ENCODE measurements around the gene SEZ6L.

GRCh38 chr22:26246552-26246951 lies 77.3 kb downstream of the SEZ6L start:
- TF ChIP-seq YY1 (IDR thresholded peaks at IDR 0.05; ENCODE audit: insufficient read depth, insufficient read length) (no peak), ZNF274 (IDR thresholded peaks at IDR 0.05; ENCODE audit: low read depth, low read length) (no peak), SUZ12 (IDR thresholded peaks at IDR 0.05; ENCODE audit: extremely low read depth, insufficient read depth, insufficient read length) (no peak)
